ENCODE measurements around the gene ABCC4.

The ABCC4 gene

GRCh38 chr13:95258098-95258497, 43.2 kb downstream of the ABCC4 start:
- DNase-seq, result no peak

GRCh38 chr13:95256091-95256490, 45.2 kb downstream of the ABCC4 start:
- no peak for DNase-seq

- DNase-seq, result no peak
Observed at GRCh38 chr13:95255072-95255732, 46.0 kb downstream of the ABCC4 start.

GRCh38 chr13:95254339-95254738, 46.9 kb downstream of the ABCC4 start:
- no peak for DNase-seq

GRCh38 chr13:95253033-95253432, 48.2 kb downstream of the ABCC4 start:
- DNase-seq, result no peak

- DNase-seq, result no peak
Observed at GRCh38 chr13:95251641-95252040, 49.6 kb downstream of the ABCC4 start.

- no peak for DNase-seq
Observed at GRCh38 chr13:95250961-95251360, 50.3 kb downstream of the ABCC4 start.

- no peak for DNase-seq
Observed at GRCh38 chr13:95248953-95249352, 52.3 kb downstream of the ABCC4 start.

GRCh38 chr13:95247852-95248251, 53.4 kb downstream of the ABCC4 start:
- DNase-seq, result no peak

GRCh38 chr13:95247171-95247570, 54.1 kb downstream of the ABCC4 start:
- DNase-seq, result no peak

- peak; percentile 70 for DNase-seq
Observed at GRCh38 chr13:95246292-95247082, 54.8 kb downstream of the ABCC4 start.

GRCh38 chr13:95245071-95245470, 56.2 kb downstream of the ABCC4 start:
- DNase-seq, result no peak

GRCh38 chr13:95243207-95243606, 58.0 kb downstream of the ABCC4 start:
- DNase-seq, result no peak

GRCh38 chr13:95241321-95241720, 59.9 kb downstream of the ABCC4 start:
- DNase-seq, result peak; percentile 28

GRCh38 chr13:95239283-95239682, 62.0 kb downstream of the ABCC4 start:
- no peak for DNase-seq

- no peak for DNase-seq
Observed at GRCh38 chr13:95237310-95237870, 63.9 kb downstream of the ABCC4 start.

- no peak for DNase-seq
Observed at GRCh38 chr13:95236774-95237173, 64.5 kb downstream of the ABCC4 start.

GRCh38 chr13:95235974-95236373, 65.3 kb downstream of the ABCC4 start:
- DNase-seq, result no peak

GRCh38 chr13:95235199-95235756, 66.0 kb downstream of the ABCC4 start:
- no peak for DNase-seq

GRCh38 chr13:95234242-95234641, 67.0 kb downstream of the ABCC4 start:
- DNase-seq, result no peak

- peak; percentile 93 for DNase-seq
Observed at GRCh38 chr13:95233026-95233635, 68.1 kb downstream of the ABCC4 start.

GRCh38 chr13:95231393-95231792, 69.9 kb downstream of the ABCC4 start:
- DNase-seq, result no peak

- DNase-seq, result no peak
Observed at GRCh38 chr13:95229855-95230254, 71.4 kb downstream of the ABCC4 start.
